Hematopoietic multipotent progenitor cell treated with erythropoietin and hydrocortisone succinate and interleukin-3 and kit ligand, for 8 days (in vitro differentiated cells): ENCODE results near the gene HNRNPDL.
"Not testable (repeated sequence)": the region's sequence is repeated elsewhere in the genome, so short reads cannot be mapped to it uniquely, and the experiment has no call there.

Source experiments
- DNase-seq: peaks from one replicate; pipeline ENCODE4 v3.0.0-alpha.2; 2015

The HNRNPDL gene

DNA sequence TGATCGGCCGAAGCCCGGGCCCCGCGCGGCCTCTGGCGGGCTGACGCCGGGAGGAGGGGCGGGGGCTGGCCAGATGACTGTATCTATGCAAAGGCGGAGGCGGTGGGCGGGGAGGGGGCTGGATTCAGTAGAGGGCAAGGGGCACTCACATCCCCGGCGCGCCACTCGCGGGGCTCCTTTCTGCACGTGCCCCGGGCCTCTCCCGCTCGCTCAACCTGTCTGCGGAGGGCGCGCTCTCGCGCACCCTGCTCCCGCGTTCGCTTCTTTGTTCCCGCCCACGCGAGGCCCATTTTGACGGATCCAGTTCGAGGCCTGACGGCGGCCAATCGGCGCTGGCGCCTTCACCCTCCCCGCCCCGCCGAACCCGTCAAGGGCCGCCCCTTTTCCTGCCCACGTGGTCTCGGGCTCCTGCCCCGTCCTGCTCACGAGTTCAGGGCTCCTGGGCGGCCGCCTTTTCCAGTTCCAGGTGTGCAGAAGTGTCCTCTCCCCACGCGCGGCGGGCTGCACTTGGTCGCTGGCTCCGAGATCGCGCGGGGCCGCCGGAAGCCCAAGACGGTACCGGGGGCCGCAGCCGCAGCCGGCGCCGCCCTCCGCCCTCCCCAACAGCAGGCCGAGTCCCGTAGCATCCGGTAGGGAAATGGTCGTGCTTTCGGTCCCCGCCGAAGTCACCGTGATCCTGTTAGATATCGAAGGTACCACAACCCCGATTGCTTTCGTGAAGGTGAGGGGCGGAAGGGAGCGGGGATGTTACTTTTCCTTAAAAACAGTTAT lies at the start of gene HNRNPDL, which contains the start of gene ENOPH1:
TSS of gene HNRNPDL (minus strand) at position 270 of the 771 bp plus-strand sequence. CDS start 772 bp downstream, outside the sequence.
TSS of gene ENOPH1 (plus strand) at position 398 of the 771 bp plus-strand sequence. CDS start at position 638, 240 bp downstream.
- peak; percentile 96 for DNase-seq

DNA sequence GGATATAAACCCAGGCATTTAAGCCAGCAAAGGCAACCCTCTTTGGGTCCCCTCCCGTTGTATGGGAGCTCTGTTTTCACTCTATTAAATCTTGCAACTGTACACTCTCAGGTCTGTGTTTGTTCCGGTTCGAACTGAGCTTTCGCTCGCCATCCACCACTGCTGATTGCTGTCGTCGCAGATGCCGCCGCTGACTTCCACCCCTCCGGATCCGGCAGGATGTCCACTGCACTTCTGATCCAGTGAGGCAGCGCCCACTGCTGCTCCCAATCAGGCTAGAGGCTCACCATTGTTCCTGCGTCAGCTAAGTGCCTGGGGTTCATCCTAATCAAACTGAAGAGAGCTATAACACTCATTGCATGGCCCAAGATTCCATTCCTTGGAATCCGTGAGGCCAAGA lies 49.3 kb upstream of the HNRNPDL start:
- DNase-seq = no peak

- not testable (repeated sequence) for DNase-seq
Observed at GRCh38 chr4:82477469-82477868, 47.2 kb upstream of the HNRNPDL start.

GRCh38 chr4:82475931-82476330 lies 45.7 kb upstream of the HNRNPDL start:
- not testable (repeated sequence) for DNase-seq

DNA sequence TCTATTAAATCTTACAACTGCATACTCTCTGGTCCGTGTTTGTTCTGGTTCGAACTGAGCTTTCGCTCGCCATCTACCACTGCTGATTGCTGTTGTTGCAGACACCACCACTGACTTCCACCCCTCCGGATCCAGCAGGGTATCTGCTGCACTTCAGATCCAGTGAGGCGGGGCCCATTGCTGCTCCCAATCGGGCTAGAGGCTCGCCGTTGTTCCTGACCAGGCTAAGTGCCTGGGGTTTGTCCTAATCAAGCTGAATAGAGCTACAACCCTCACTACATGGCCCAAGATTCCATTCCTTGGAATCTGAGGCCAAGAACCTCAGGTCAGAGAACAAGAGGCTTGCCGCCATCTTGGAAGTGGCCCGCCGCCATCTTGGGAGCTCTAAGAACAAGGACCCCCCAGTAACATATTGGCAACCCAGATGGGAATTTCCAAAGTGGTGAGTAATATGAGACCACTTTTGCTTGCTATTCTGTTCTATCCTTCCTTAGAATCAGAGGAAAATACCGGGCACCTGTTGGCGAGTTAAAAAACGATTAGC lies 43.4 kb upstream of the HNRNPDL start:
- no peak for DNase-seq

- not testable (repeated sequence) for DNase-seq
Observed at GRCh38 chr4:82473080-82473479, 42.8 kb upstream of the HNRNPDL start.

- DNase-seq = no peak
Observed at GRCh38 chr4:82469791-82470345, 39.6 kb upstream of the HNRNPDL start.

DNA sequence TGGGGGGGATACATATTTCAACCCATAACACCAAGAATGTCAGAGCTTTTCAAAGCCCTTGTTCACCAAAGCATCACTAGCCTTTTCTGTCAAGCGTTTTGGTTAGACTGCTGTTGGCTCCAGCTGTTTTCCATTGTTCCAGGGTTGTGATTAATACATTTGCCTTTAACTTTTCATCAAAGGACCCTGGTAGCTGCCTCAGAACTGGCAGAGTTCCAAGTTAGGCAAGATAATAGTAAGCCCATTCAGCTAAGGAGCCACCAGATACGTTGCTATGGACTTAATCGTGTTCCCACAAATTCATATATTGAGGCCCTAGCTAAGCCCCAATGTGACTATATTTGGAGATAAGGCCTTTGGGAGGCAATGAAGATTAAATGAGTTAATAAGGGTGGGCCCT lies 37.2 kb upstream of the HNRNPDL start:
- peak; percentile 64 for DNase-seq

DNA sequence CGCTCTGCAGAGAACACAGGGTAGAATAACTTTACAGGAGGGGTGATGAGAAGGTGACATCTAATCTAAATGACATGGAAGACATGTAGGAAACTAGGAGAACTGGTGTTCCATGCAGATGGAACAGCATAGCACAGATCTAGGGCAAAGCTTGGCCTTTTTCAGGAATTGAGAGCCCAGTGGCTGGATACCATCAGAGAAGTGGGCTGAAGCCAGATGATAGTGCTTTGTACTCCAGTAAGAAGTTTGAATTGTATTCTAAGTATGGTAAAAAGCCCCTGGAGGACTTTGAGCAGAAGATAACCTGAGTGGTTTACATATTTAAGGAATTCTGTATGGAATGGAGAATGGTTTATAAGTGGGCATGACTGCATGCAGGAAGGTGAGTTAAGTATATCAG lies 33.0 kb upstream of the HNRNPDL start:
- DNase-seq = no peak

GRCh38 chr4:82462415-82462831 lies 32.2 kb upstream of the HNRNPDL start:
- DNase-seq = peak; percentile 89

GRCh38 chr4:82461710-82462109 lies 31.4 kb upstream of the HNRNPDL start:
- no peak for DNase-seq

DNA sequence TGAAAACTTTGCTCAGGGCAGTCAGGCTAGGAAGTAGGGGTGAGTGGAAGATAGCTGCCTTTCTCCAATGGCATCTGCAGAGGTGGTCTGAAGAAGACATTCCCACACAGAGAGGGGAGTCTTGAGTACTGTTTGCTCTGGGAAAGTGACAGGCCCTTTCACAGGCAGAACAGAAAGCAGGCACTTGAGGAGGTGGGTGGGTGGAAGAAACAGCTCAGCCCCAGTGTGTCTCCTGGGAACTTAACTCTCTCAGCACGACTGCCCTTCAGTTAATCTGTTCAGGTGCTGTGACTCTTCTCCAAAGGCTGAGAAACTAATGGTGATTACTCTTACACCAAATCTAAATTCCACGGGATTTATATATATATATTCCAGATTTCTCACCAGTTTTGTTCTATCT lies 28.5 kb upstream of the HNRNPDL start:
- DNase-seq = no peak

DNA sequence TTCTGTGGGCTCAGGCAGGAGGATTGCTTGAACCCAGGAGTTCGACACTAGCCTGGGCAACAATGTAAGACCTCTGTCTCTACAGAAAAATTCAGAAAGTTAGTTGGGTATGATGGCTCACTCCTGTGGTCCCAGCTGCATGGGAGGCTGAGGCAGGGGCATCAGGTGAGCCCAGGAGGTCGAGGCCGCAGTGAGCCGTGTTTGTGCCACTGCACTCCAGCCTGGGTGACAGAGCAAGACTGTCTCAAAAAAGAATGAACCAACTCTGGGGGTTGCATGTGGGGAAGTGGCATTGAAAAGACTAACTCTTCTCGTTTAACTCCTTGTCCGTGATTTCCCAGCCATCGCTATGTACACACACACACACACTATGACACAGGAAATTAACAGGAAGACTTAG lies 27.0 kb upstream of the HNRNPDL start:
- no peak for DNase-seq

- no peak for DNase-seq
Observed at GRCh38 chr4:82452026-82452425, 21.8 kb upstream of the HNRNPDL start.

- DNase-seq = no peak
Observed at GRCh38 chr4:82450966-82451755, 20.9 kb upstream of the HNRNPDL start.

- DNase-seq = no peak
Observed at GRCh38 chr4:82447886-82448285, 17.6 kb upstream of the HNRNPDL start.

DNA sequence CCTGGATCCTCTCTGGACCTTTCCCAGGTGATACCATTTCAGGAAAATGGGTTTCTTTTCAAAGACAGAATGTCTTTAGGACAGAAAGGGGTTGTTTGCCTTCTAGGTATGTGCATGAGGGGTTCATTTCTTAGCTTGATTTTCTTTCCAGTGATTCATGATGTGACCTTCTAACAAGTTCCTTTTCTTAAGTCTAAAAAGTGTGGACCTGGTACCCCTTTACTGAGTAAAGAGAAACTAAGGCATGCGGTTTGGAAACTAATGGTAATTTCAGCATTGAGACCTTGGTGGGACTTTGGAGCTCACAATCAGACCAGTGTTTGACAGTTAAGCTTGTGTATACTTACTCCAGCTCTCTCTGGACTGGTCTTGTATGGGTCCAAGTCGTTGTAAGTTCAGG lies 8.8 kb upstream of the HNRNPDL start:
- DNase-seq = no peak

- DNase-seq = no peak
Observed at GRCh38 chr4:82437285-82438005, 7.2 kb upstream of the HNRNPDL start.

GRCh38 chr4:82436780-82437179 lies 6.5 kb upstream of the HNRNPDL start:
- no peak for DNase-seq

DNA sequence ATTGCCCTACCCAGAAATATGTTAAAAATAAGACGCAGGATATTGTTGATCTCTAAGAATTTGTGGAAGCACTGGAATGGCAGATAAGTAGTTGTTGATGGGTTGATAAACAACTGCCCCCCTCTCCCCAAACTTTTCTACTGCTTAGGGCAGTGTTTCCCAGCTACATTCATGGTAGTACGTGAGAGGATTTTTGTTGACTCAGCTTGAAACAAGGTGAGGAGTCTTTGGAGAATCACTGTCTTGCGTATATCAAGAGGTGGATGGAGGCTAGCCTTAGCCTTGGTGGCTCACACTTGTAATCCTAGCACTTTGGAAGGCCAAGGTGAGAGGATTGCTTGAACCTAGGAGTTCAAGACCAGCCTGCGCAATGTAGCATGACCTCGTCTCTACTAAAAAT lies 5.9 kb upstream of the HNRNPDL start:
- DNase-seq = no peak

DNA sequence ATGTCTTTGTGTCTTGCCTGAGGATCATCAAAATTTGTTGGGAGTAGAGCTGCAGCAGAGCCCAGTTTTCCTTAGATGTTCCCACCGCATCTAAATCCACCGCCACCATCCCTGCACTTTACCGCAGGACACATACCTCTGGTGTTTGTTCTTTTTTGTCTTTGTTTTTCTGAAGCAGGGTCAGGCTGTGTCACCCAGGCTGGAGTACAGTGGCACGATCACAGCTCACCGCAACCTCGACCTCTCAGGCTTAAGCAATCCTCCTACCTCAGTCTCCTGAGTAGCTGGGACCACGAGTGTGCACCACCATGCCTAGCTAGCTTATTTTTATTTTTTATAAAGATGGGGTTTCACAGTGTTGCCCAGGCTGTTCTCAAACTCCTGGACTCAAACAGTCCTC lies 4.7 kb upstream of the HNRNPDL start:
- no peak for DNase-seq

- DNase-seq = no peak
Observed at GRCh38 chr4:82433791-82434190, 3.5 kb upstream of the HNRNPDL start.

GRCh38 chr4:82432596-82432995 lies 2.3 kb upstream of the HNRNPDL start:
- DNase-seq = no peak
